ENCODE data around the gene DKK1.
A peak's percentile ranks its signal among the peaks of the same experiment; 100 is the strongest.

The DKK1 gene, protein sequence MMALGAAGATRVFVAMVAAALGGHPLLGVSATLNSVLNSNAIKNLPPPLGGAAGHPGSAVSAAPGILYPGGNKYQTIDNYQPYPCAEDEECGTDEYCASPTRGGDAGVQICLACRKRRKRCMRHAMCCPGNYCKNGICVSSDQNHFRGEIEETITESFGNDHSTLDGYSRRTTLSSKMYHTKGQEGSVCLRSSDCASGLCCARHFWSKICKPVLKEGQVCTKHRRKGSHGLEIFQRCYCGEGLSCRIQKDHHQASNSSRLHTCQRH

DNA sequence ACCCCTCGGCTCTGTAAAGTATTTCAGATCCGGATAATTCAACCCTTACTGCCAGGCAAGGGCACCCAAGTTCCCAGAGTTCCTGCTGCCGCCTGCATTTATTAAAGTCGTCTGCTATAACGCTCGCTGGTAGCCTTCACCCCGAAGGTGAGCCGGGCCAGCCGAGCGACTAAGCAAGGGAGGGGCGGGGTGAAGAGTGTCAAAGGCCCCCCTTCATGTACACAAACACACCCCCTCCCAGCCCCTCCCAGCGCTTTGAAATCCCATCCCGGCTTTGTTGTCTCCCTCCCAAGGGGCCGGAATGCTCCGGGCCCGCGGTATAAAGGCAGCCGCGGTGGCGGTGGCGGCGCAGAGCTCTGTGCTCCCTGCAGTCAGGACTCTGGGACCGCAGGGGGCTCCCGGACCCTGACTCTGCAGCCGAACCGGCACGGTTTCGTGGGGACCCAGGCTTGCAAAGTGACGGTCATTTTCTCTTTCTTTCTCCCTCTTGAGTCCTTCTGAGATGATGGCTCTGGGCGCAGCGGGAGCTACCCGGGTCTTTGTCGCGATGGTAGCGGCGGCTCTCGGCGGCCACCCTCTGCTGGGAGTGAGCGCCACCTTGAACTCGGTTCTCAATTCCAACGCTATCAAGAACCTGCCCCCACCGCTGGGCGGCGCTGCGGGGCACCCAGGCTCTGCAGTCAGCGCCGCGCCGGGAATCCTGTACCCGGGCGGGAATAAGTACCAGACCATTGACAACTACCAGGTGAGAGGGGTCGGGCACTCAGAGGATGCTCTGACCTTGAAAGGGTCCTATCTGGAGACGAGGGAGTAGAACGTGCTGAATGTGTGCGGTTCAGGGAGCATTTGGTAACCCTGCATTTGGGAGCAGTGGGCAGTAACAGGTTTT, at the start of gene DKK1:
Gene DKK1, plus strand, starts transcription at position 349 of the 889 bp plus-strand sequence. Its CDS starts 154 bp downstream, at position 503.
- peak; percentile 29 for DNase-seq

DNA sequence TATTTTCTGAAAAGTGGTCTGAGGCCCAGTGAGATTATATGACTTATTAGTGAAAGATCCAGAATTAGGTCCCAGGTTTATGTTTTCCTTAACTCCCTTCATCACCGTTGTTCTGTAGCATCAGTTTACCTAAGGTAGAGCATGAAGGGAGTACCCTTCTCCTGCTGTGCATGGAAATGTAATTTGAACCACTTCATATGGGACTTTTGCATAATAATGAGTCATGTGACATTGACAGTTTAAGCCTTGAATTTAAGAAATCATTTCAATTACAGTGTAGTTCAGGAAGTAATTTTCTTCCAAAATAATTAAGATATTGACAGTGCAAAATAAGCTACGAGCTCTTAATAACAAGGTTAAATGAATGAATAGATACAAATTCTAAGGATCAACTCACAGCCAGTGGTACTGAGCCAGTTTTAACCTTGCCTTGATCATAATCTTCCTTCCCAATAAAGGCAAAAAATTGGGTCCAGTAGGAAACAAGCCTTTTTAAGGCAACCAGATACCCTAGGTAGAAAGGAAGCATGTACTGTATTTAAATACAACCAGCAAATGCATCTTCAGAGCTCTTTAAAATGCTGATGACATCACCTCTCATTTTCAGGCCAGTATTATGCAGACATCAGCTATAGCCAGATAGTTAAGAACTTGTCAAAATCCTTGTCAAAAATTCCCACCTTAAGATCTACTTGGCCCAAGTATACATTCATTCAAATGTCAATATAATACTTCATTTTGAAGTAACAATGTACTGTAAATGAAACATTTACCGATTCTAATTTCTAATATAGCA, 48.8 kb upstream of the DKK1 start:
- no peak for DNase-seq

DNA sequence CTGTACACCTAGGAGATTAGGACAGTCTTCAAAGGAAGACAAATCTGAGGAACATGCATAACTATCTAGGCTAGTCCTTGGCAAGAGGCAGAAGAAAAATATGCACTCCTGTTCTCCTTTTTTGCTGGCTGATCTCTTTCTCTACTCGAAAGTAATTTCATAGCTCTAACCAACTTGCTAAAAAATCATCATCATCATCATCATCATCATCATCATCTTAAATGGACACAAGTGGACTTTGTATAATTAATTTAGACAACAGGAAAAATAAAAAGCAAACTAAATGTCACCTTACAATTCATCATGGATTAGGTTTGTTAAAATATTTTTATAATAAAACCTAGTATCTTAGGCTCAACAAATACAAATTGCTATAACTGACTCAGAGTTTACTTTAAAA, 47.2 kb upstream of the DKK1 start:
- no peak for DNase-seq

DNA sequence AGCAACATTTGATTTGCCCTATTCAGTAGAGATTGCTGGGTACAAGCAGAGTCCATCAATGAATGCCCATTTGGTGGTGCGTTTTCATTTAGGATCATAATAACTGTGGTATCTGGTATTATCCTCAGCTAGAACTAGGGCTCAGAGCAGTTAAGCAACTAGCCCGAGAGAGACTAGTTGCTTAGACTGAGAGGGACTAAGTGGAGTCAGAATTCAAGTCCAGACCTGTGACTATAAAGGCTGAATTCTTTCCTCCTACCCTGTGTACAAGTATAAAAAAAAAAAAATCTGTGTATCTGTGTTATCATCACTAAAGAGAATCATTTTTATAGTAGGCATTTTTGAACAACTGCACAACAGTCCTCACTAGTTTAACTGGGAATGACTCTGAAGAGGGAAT, 45.3 kb upstream of the DKK1 start:
- no peak for DNase-seq

DNA sequence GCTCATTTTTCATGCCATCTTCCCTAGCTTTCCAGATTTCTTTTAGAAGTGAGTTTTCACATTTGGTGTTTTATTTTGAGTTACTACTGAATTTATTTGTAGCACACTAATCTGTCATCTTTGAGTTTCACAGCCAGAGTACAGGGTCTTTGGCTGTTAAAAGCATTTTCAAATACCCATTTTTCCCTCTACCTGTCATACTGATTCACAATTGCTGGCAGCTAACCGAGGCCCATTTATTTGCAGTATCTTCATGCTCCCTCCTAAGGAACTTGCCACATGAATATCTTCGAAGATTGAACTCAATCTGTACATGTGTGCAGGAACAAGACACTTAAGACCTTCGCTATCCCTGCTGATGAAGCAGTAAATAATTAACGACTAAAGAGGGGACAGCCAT, 44.8 kb upstream of the DKK1 start:
- DNase-seq = no peak

DNA sequence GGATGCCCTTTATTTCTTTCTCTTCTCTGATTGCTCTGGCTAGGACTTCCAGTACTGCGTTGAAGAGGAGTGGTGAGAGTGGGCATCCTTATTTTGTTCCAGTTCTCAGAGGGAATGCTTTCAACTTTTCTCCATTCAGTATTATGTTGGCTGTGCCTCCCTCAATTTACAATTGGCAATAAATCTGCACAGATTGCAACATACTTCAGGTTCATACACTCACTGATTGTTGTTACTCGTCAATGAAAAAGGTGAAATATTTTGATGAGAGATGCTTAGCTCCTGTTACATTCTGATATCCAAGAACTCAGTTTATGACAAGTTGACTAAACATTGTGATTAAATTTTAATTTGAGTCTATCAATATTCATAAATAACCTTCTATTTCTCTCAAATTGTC, 37.9 kb upstream of the DKK1 start:
- DNase-seq = no peak

DNA sequence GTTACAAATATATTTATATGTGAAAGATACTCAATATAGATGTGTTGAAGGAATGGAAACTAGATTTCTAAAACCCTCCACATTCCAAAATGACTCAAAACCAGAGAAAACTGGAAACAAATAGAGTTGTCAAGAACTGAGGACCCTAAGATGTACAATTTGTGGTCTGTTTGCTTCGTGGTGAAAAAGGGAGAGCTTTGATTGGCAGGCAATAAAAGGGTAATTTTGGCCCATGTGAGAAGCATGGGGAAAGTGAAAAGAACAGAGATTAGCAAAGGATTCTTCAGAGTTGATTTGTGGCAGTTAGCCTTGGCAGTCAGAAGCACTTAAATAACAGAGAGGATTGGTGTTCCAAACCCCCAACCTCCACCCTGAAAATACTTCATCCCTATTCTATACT, 37.1 kb upstream of the DKK1 start:
- no peak for DNase-seq

DNA sequence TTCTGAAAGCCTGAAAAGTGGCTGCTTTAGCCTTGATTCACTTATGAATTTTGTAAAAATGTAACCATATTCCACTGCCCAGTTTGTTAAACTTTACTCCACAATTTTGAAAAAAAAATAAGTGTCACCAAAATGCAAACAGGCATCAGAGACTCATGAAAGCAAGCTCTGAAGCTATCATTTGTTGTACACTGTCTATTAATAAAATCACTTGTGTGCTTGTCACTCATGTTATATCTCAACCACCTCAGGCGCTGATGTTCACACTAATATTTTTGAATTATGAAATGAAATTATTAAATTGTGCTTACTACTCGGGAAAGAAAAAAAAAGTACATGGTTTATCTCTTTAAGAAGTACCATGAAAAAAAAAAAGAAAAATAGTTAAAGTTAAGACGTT, 34.5 kb upstream of the DKK1 start:
- DNase-seq = no peak

DNA sequence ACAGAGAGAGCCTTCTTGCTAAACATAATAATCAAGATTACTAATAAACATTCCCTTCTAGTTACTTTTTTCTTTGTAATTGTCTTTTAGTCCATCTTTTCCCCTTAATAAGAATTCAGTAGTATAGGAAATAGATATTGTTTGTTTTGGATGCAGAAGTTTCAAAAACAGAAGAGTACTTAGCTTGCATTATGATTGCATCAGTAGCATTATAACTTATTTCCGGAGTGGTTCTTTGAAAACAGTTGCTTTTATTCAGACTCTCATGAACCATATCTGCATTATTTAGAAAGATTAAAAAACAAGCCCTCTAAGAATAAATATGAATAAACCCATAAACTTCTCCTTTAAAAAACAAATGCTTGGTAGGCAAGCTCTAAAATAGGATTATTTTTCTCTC, 34.0 kb upstream of the DKK1 start:
- no peak for DNase-seq

DNA sequence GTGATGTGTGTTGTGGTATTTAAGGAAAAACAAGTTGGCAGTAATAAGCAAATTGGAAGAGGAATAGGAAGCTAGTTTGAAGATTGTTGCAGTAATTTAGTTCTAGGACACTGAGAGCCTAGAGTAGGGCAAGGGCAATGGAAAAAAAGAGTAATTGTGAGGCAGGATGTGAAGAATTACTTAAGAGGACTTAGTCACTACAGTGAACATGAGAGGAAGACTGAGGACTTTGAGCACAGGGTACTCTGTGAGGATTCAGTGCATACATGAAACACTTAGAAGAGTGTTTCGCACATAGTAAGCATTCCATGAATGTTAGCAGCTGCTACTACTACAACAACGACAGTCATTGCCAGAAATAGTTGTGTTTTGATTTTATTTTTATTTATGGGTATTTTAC, 30.9 kb upstream of the DKK1 start:
- no peak for DNase-seq

DNA sequence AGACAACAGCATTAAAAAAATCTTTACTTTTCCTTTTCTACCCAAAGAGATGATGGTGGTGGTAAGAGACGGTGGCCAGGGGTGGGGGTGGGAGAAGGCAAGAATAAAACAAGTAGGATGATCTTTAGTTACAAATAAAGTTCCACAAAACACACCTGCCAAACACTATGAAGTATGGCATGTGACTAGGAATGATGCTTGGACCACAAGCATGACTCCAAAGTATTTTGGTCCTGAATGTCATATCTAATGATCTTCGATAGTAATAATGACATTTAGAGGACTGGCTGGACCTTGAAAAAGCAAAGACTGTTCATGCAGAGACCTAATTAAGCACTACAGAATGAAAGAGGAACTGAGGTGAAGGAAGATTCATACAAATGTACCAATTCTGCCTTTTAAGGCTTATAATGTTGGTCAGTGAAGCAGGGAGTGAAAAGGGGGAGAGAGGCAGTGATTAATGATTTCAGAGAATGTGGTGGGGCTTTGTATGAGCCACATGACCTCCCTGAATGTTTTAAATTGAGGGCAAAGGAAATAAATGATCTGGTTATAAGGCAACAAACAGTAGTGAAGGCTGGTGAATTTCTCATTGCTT, 29.6 kb upstream of the DKK1 start:
- no peak for DNase-seq

DNA sequence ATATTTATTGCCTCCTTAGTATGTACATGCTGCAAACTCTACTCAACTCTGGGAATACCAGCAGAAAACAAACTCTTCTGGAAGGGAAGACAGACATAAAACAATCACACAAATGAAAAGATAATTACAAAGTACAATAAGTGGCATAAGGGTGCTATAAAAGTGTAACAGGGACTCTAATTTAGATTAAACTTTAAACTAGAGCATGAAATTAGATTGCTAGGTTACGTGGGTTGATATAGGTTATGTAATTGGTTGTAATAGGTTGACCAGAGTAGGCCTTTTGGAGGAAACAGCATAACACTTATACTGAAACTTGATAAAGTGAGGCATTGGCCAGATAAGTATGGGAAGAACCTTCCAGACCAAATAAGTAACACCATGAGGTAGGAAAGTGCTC, 26.2 kb upstream of the DKK1 start:
- DNase-seq = no peak

DNA sequence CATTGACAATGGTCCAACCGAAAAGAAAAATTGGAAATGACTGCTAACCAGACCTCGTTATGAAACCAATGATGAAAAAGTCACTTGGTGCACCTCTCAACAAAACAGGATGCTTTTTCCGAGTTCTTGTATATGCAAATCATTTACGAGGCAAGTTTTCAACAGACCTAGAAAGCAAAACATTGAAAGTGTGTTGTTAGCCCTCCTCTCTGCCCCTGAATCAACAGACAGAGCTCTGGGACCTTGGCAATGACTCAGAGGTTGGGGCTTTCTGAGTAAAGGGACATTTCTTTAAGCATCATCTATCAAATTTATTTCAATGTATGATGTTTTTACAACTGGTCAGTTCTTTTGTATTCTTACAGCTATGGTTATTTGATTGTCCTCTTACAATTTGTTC, 16.3 kb upstream of the DKK1 start:
- DNase-seq = no peak

DNA sequence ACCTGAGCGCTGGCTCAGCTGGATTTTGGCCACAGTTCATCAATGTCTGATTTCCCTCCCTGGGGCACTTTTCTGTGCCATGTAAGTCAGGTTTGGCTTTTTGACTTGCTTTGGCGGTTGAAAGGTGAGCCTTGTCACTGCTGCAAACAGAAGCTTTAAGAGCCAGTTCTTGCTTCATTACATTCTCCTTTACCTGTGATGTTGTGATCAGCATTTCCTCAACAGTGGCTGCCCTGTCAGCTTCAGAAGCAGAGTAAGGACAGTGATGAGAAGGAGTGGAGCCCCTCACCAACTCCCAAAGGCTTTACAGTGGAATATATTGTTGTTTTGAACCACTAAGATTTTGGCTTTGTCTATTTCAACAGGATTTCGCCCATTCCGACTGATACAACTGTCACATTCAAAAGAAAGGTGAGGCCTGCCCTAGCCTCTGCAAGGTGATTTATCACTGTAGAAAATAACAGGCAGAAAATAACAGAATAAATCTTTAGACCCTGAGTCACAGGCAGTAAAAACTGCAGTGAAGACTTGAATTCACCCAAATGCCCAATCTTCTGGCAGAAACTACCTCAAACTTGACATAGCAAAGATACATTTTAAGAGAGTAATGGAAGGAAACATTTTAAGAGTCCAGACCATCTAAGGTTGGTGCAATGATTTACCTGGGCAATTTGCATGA, 13.3 kb upstream of the DKK1 start:
- no peak for DNase-seq

DNA sequence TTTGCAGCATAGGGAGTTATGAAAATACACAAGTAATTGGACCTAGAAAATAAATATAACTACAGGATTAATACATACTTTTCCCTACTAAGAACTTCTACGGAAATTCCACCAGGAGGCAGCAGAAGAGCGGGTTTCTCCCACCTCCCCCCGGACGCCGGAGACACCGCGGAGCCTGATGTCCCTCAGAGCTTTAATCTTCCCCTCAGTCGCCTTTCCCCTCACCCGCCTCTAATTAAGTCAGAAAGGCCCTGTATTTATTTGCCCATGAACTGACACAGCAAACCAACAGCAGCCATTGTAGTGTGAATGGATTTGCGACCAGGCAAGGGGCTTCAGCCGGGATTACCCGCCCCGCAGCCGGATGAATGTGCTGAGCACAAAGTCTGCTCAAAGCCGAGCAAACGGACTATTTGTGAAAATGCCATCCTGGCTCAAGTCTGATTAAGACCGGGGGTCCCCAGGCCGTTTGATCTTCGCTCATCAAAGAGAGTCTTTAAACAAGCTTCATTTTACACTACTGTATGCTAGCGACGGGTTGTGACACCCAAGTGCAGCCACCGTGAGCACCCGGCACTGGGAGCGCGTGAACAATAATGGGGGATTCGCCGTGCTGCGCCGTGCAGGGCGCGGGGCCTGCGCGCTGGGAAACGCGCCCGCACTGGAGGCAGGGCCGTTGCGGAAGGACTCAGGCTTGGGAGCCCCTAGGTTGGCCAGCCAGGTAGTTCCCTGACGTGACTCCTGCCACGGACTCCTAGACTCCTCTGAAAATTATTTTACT, 5.6 kb upstream of the DKK1 start:
- no peak for DNase-seq

DNA sequence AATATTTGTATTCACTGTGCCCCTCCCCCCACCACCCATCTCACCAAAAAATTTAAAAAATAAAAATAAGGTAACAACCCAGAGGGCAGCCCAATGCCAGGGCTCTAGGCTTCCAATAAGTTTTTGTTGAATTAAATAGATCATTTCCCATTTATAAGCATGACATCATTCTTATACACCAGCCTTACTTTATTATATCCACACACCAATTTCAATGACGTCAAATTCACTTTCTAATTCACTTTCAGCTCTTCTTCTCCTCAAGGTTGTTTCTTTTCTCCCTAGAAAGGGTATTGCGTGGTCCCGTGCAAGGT, 1.2 kb upstream of the DKK1 start:
- DNase-seq = no peak

DNA sequence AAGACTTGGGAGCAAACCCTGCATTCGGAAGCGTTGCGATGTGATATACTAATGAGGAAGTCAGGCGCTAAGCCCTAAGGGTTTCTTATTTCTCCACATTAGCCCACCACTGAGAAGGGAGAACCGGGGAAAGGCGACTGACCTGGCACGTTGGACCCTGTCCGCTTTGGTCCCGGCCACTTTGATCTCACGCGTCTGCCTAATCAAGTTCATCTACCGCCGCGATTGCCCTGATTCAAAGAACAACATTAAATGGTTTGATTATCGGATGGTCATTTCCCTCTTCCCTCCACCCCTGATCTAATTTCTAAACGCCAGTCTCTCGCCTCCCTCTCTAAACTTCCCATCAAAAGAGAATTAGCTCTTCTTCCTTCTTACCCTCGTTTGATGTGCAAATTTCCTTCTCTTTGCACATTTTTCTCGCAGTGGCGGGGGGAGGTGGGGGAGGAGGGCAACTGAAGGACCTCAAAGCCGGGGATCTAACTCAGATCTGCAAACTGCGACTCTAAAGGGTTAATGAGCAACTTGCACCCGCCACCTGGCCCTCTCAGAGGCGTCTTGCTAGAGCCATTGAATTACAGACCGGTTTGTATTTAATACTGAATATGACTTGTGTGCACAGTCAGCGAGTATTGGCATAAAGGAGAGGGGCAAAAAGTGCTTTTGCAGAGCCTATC, 687 bp upstream of the DKK1 start:
- no peak for DNase-seq

DNA sequence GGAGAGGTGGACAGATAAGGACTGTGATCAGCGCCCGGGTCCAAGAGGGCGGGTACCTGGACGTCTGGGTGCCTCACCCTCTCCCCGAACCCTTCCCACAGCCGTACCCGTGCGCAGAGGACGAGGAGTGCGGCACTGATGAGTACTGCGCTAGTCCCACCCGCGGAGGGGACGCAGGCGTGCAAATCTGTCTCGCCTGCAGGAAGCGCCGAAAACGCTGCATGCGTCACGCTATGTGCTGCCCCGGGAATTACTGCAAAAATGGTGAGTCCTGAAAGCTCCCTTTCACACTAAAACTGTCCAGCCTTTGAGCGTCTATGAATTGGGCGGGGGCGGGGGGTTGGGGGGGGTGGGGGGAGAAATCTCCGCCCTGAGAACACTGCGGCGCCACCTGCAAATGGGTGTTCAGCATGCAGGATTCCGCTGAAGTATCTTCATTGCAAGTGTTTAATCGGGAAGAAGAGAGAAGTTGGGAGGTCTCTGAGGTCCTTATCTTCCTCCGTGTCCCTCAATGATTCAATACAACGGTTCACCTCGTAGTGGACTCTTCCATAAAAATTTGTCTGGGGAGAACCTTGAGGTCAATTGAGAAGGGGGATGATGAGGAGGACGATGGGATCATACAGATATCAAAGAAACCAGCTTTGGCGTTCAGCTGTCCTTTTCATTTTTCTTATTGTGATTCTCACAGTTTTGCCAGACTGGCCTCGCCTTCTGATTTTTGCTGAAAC, 906 bp downstream of the DKK1 start:
- no peak for DNase-seq

DNA sequence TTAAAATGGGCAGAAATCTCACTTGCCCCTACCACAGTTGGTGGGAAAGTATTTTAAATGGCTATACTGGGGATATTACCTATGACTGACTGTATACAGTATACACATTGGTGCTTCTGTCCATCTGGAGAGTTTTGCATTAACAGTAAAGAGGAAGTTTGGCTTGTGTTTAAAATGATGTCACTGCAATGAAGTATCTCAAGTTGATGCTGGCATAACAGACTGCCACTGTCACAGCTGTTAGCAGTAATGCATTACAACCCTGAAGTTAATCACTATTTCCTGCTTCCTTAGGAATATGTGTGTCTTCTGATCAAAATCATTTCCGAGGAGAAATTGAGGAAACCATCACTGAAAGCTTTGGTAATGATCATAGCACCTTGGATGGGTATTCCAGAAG, 1.9 kb downstream of the DKK1 start:
- no peak for DNase-seq

DNA sequence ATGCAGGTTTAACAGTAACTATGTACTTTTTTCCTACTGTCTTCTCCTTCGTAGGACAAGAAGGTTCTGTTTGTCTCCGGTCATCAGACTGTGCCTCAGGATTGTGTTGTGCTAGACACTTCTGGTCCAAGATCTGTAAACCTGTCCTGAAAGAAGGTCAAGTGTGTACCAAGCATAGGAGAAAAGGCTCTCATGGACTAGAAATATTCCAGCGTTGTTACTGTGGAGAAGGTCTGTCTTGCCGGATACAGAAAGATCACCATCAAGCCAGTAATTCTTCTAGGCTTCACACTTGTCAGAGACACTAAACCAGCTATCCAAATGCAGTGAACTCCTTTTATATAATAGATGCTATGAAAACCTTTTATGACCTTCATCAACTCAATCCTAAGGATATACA, 2.4 kb downstream of the DKK1 start:
- DNase-seq = no peak
